Measurements from ENCODE around the gene LRRTM4.

- no peak for TF ChIP-seq CTCF (IDR thresholded peaks at IDR 0.05)
- no peak for TF ChIP-seq POLR2AphosphoS5 (IDR thresholded peaks at IDR 0.05)
Observed at GRCh38 chr2:77488141-77488540, 34.0 kb downstream of the LRRTM4 start.

All from transverse colon (tissue), 4 donors.